Activated CD8-positive, alpha-beta memory T cell treated with anti-CD3 and anti-CD28 coated beads, Interleukin-2, amount 50 U/mL, for 24 hours (primary cell): ENCODE data around the gene TRIM27.
"Not testable (repeated sequence)": the region's sequence is repeated elsewhere in the genome, so short reads cannot be mapped to it uniquely, and the experiment has no call there.

Experiments
- DNase-seq: peaks from one replicate; pipeline ENCODE4 v3.0.0-alpha.2; 2020; ENCODE audit errors: extremely low read depth

TRIM27 gene

GRCh38 chr6:28923318-28924102 lies at the start of gene TRIM27:
Gene TRIM27 (minus strand): TSS chr6:28923985. CDS start chr6:28923632, 353 bp downstream.
- DNase-seq = no peak

- not testable (repeated sequence) for DNase-seq
These were observed 46.3 kb upstream of the TRIM27 start for GRCh38 chr6:28970056-28970455.

- no peak for DNase-seq
These were observed 45.3 kb upstream of the TRIM27 start for GRCh38 chr6:28969129-28969528.

GRCh38 chr6:28968476-28968875 lies 44.7 kb upstream of the TRIM27 start:
- DNase-seq = no peak

DNA sequence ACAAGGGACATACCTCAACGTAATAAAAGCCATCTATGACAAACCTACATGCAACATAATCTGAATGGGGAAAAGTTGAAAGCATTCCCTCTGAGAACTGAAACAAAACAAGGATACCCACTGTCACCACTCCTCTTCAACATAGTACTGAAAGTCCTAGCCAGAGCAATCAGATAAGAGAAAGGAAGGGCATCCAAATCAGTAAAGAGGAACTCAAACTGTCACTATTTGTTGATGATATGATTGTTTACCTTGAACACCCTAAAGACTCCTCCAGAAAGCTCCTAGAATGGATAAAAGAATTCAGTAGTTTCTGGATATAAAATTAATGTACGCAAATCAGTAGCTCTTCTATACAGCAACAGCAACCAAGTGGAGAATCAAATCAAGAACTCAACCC lies 41.9 kb upstream of the TRIM27 start:
- no peak for DNase-seq

GRCh38 chr6:28960846-28961500 lies 37.2 kb upstream of the TRIM27 start:
- DNase-seq = no peak

- not testable (repeated sequence) for DNase-seq
These were observed 34.9 kb upstream of the TRIM27 start for GRCh38 chr6:28958561-28959243.

GRCh38 chr6:28957795-28958314 lies 34.1 kb upstream of the TRIM27 start:
- DNase-seq = not testable (repeated sequence)

- no peak for DNase-seq
These were observed 32.5 kb upstream of the TRIM27 start for GRCh38 chr6:28956331-28956730.

DNA sequence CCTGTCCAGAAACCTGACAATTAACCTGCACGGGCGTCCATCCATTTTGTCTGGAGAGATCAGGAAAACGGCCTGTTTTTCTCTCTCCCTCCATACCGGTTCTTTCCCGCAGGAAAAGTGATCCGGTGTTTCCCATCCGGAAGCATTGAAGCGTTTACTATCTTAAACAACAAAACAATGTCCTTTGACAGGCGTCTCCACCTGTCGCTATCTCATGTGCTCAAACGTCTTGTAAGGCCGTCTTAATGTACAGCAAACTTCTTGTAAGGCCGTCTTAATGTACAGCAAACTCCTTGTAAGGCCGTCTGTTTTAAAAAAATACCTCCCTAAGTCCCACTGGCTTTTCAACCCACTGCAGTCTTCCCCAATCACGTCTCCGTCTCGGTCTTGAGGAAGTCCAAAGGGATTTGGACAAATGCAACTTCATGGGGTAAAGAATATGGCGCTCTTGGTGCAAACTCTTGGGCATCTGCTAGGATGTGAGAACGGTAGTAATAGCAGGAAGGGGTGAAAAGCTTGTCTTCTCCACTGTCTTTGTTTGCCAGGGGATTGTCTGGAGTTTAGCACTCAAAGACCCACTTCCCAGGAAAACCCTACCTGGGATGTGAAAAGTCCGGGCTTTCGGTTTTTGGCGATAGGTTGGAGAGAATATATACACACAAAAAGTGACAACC lies 29.9 kb upstream of the TRIM27 start:
- no peak for DNase-seq

DNA sequence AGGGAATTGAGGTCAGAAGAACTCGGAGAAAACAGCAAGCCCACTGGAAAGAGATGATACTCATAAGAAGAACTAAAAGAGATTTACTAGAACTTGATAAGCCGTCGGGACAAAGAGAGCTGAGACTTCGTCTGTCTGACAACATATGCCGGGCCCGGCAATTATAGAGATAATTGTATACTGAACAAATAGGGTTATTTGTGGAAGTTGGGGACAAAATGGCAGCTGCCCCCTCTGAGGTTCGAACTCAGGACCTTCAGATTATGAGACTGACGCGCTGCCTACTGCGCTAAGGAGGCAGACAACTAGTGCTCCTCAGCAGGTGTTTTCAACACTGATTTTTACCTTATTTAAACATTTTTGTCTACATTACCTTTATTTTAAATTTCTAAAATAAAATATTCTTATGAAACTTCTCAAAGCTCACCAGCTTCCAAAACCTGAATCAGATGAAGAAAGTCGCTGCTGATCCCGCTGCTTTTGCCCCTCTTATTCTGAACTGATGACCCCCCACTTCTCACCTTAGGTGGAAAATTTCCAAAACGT lies 29.3 kb upstream of the TRIM27 start:
- DNase-seq = peak; percentile 53

GRCh38 chr6:28949656-28950195 lies 25.9 kb upstream of the TRIM27 start:
- DNase-seq = not testable (repeated sequence)

- no peak for DNase-seq
These were observed 25.1 kb upstream of the TRIM27 start for GRCh38 chr6:28948782-28949486.

GRCh38 chr6:28947831-28948270 lies 24.1 kb upstream of the TRIM27 start:
- no peak for DNase-seq

DNA sequence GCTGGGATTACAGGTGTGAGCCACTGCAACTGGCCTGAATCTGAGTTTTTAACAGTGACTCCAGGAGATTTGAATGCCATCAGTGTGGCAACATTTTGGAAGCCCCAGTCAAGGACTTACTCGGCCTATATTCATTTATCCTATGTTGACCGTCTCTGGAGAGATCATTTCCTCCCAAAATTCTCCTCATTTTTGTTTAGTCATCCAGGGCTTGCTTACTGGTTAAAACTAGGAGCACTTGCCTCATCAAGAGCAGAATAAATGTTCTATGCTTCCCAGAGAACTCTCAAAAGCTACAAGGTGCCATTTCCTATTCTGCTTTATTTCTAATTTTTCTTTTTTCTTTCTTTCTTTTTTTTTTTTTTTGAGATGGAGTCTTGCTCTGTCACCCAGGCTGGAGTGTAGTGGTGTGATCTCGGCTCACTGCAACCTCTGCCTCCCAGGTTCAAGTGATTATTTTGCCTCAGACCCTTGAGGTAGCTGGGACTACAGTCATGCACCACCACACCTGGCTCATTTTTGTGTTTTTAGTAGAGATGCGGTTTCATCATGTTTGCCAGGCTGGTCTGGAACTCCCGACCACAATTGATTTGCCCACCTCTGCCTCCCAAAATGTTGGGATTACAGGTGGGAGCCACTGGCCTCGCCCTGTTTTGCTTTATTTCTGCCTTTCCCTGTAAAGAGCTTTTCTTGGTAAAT lies 23.4 kb upstream of the TRIM27 start:
- no peak for DNase-seq

DNA sequence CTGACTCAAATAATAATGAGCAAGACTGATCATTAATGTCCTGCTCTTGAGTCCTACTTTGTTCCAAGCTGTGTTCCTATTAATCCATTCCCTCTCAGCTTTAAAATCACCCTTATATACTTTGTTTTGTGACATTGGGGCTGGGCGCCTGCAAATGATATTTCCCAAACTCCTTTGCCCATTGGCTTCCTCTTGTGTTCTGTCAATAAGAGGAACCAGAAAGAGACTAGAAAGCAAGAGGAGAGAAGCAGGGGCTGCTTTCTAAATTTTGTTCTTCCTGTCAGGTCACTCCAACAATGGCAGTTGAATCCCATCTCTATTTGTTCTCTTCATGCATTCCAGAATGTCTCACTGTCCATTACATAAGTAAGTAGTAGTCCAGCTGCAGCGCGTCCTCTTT lies 21.6 kb upstream of the TRIM27 start:
- DNase-seq = no peak

- no peak for DNase-seq
These were observed 20.7 kb upstream of the TRIM27 start for GRCh38 chr6:28944412-28944865.

GRCh38 chr6:28943557-28944411 lies 20.0 kb upstream of the TRIM27 start:
- DNase-seq = no peak

- no peak for DNase-seq
These were observed 19.4 kb upstream of the TRIM27 start for GRCh38 chr6:28943223-28943556.
